Erythroblast (primary cell): ENCODE data around the gene DOCK2.

ENCODE experiments used
- GATA1 ChIP-seq: IDR thresholded peaks from 2 replicates; pipeline ENCODE4 v1.6.1; 2011; ENCODE audit warnings: low read depth, mild to moderate bottlenecking, control low read depth, low read length, moderate library complexity
- POLR2A ChIP-seq: IDR thresholded peaks from 2 replicates; pipeline ENCODE4 v1.6.1; 2011; ENCODE audit warnings: mild to moderate bottlenecking, low read length

- no peak for TF ChIP-seq POLR2A
- no peak for TF ChIP-seq GATA1
These were observed 375.5 kb downstream of the DOCK2 start for GRCh38 chr5:170012622-170013021.
